Activated CD4-positive, alpha-beta T cell treated with anti-CD3 and anti-CD28 coated beads, Interleukin-2, Interleukin-4, amounts not matched to agents 100 ng/mL and 50 ng/mL, durations not matched to agents 16 hours and 8 hours (primary cell): ENCODE data around the gene SLC6A17.

Experiments
- DNase-seq: peaks from one replicate; pipeline ENCODE4 v3.0.0-alpha.2; 2020; ENCODE audit warnings: low spot score

SLC6A17 gene

GRCh38 chr1:110135666-110136065, 14.6 kb upstream of the SLC6A17 start:
- DNase-seq = no peak

- peak; percentile 11 for DNase-seq
Measured at GRCh38 chr1:110136911-110137310, 13.4 kb upstream of the SLC6A17 start.

- DNase-seq = no peak
Measured at GRCh38 chr1:110138956-110139355, 11.3 kb upstream of the SLC6A17 start.

GRCh38 chr1:110144366-110144765, 5.9 kb upstream of the SLC6A17 start:
- peak; percentile 2 for DNase-seq

- no peak for DNase-seq
Measured at GRCh38 chr1:110148961-110149360, 1.3 kb upstream of the SLC6A17 start.

GRCh38 chr1:110151175-110151669, 928 bp downstream of the SLC6A17 start:
- DNase-seq = no peak

- DNase-seq = no peak
Measured at GRCh38 chr1:110152133-110152785, 2.0 kb downstream of the SLC6A17 start.

- DNase-seq = no peak
Measured at GRCh38 chr1:110153407-110153950, 3.2 kb downstream of the SLC6A17 start.

GRCh38 chr1:110155878-110156522, 5.7 kb downstream of the SLC6A17 start:
- DNase-seq = peak; percentile 32

GRCh38 chr1:110158261-110158660, 8.0 kb downstream of the SLC6A17 start:
- no peak for DNase-seq

- DNase-seq = no peak
Measured at GRCh38 chr1:110159168-110159567, 8.9 kb downstream of the SLC6A17 start.

- DNase-seq = no peak
Measured at GRCh38 chr1:110160538-110161100, 10.3 kb downstream of the SLC6A17 start.

- no peak for DNase-seq
Measured at GRCh38 chr1:110161165-110161564, 10.9 kb downstream of the SLC6A17 start.

- no peak for DNase-seq
Measured at GRCh38 chr1:110161849-110162248, 11.6 kb downstream of the SLC6A17 start.

- no peak for DNase-seq
Measured at GRCh38 chr1:110163591-110163990, 13.3 kb downstream of the SLC6A17 start.

- no peak for DNase-seq
Measured at GRCh38 chr1:110164725-110165350, 14.5 kb downstream of the SLC6A17 start.

- no peak for DNase-seq
Measured at GRCh38 chr1:110165761-110166231, 15.5 kb downstream of the SLC6A17 start.

GRCh38 chr1:110166861-110167260, 16.6 kb downstream of the SLC6A17 start:
- no peak for DNase-seq

- no peak for DNase-seq
Measured at GRCh38 chr1:110170766-110171733, 20.8 kb downstream of the SLC6A17 start.

- DNase-seq = no peak
Measured at GRCh38 chr1:110172001-110172400, 21.7 kb downstream of the SLC6A17 start.

GRCh38 chr1:110173466-110174105, 23.3 kb downstream of the SLC6A17 start:
- DNase-seq = no peak
